COLO668 (cell line): Measurements from ENCODE around the gene MYO16.

ENCODE experiments used
- DNase-seq: peaks from one replicate; lab custom pipeline; 2025; ENCODE audit not compliant: unreplicated experiment; lab: John Stamatoyannopoulos, UW

The MYO16 gene

DNA sequence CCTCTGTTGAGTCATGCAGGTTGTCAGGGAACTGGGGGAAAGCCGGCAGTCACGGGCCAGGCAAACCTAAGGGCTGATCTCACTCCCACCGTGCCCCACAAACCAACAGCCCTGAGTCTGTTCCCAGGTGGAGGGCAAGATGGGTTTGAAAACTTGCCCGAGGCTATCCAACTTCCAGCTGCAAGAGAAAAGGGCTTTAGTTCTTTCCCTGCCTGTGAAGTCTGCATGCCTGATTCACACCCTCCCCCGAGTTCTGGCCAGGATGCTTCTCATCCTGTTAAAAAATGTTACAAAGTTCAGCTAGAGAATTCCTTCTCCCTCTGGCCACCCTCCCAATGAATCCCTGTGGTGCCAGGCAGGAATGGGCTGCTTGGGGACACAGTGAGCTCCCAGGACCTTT is 33.1 kb downstream of the MYO16 start:
- DNase-seq, result no peak

GRCh38 chr13:108663710-108664109 is 34.3 kb downstream of the MYO16 start:
- DNase-seq, result no peak

DNA sequence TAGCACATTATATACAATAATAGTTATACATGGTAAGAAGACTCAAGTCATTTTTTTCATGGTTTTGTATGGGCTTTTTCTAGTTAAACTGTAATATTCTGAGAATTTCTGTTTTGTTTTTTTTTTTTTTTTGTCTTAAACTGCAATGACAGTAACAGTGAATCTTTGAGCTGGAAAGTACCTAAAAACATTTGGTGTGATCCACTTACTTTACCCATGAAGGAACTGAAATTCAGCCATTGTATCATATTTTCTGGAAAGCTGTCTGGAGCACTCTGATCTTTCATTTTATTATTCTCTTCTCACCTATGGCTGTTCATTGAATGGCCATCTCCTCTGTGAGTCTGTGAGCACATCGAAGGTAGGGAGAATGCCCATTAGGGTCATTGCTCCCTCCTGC is 37.8 kb downstream of the MYO16 start:
- no peak for DNase-seq

- no peak for DNase-seq
These were observed 40.0 kb downstream of the MYO16 start for GRCh38 chr13:108669381-108669780.

- no peak for DNase-seq
These were observed 44.9 kb downstream of the MYO16 start for GRCh38 chr13:108674346-108674745.

- no peak for DNase-seq
These were observed 45.4 kb downstream of the MYO16 start for GRCh38 chr13:108674771-108675170.

DNA sequence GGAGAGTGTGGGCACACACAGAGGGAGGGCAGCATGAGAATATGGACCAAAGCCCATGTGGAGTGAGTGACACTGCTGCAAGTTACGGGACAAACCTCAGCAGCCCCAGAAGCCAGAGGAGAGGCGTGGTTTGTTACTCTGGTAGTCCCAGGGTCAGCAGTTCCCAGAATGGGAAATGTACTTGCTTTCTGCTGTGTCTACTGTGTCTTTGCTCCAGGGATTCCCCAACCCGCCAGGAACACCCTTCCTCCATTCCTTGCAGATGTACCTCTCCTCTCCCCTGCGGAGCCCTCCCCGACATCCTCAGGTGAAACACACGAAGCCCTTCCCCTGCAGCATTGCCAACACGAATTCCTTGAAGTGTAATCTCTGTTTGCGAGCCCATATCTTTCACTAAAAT is 47.2 kb downstream of the MYO16 start:
- no peak for DNase-seq

DNA sequence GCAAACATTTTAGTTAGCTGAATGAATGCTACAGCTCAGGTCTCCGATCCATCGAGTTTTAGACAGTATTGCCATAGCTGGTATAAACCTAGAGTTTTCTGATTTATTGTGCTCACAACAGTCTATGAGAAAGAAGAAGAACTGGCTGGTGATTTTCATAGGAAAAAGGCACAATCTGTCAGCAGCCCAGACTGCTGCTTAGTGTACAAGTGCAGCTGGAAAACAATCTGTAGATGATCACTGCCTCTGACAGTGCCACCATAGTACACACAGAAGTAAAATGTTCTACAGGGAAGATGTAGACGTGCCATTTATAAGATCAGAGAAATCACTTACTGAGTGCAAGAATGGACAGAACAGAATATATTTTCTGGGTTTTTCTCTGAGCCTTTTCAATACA is 48.4 kb downstream of the MYO16 start:
- DNase-seq, result no peak

- DNase-seq, result no peak
These were observed 50.6 kb downstream of the MYO16 start for GRCh38 chr13:108680011-108680410.

- no peak for DNase-seq
These were observed 52.7 kb downstream of the MYO16 start for GRCh38 chr13:108681986-108682575.

DNA sequence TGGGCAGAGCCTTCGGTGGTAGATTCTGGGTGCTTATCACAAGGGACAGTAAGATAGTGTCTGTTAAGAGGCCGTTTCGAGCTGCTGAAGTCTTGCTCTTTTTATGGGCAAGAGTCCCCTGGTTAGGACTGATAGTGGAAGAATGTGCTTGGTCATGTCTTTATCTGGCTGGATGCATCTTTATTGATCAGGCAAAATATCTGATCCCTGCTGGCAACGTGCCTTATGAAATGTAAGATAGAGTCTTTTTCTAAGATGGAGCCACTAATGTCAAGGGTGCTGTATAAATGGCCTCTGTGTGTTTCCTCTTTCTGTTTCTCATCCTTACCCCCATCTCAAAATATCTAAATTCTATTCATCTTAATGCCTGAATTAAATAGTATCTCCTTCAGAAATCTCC is 53.3 kb downstream of the MYO16 start:
- no peak for DNase-seq

- DNase-seq, result no peak
These were observed 56.6 kb downstream of the MYO16 start for GRCh38 chr13:108686027-108686426.

- no peak for DNase-seq
These were observed 61.3 kb downstream of the MYO16 start for GRCh38 chr13:108690726-108691125.

DNA sequence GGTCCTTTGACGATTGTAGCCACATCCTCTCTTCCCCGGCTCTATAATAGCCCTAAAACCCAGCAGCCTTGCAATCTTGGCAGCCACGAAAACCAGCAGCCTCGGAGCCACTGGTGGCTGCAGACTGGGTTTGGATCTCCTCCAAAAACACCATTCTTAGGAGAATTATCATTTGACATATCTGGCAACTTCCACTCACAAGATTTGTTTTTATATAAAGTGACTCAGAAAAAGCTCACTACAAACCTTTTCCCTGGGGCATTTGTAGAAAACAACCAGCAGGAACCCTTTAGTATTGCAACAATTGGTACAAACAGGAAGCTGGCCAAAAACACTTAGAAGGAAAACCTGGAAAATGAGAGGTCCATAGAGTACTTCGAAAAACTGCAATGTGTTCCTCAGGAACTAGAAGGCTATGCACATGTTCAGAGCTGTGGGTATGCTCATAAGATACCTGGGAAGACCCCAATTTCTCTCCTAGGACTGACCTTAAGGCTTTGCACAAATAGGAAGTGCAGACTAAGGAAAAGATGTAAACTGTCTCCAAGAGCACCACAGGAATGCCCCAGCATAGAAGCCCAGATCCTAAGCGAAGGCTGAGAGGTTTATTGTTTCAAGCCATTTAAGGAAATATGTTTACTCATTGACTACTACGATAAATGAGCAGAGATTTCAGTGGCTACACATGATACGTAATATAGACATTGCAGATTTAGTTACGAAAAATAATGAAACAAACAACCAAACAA is 71.2 kb downstream of the MYO16 start:
- DNase-seq, result no peak

GRCh38 chr13:108702171-108702570 is 72.8 kb downstream of the MYO16 start:
- DNase-seq, result no peak

GRCh38 chr13:108705031-108705430 is 75.6 kb downstream of the MYO16 start:
- no peak for DNase-seq

DNA sequence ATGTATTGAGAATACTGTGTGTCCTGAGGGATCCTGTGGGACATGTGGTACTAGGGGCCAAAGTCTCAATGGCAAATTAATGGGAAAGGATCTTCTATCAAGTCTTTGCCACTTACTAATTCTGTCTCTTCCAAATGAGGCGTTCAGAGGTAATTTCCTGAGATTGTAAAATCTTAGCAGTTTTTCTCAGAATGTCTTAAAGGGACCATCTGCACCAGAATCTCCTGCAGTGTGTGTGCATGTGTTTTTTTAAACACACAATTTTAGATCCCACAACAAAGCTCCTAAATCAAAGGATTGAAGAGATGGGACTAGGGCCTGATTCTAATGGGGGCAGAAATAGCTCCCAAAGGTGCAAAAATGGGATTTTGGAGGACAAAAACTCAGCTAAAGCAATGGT is 78.2 kb downstream of the MYO16 start:
- no peak for DNase-seq

DNA sequence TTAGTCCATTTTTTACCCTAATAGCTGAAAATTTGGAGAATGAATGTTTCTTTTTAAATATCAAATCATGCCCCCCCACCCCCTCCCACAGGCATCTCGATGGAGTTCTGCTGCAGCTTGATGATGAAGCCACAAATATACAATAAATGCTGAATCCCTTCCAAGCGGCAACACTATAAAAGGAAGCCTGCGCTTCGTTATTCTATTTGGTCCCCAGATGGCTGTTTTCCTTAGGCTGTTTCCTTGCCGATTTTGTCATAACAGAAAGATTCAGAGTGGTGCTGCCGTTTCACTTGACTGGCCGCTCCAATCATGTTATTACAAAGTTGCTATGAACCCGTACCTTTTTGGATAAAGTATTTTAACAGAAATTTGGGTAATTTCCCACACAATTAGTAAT is 79.5 kb downstream of the MYO16 start:
- DNase-seq, result no peak

GRCh38 chr13:108711386-108711785 is 82.0 kb downstream of the MYO16 start:
- no peak for DNase-seq

GRCh38 chr13:108725471-108725870 is 96.1 kb downstream of the MYO16 start:
- DNase-seq, result no peak

- DNase-seq, result no peak
These were observed 99.0 kb downstream of the MYO16 start for GRCh38 chr13:108728370-108728769.

DNA sequence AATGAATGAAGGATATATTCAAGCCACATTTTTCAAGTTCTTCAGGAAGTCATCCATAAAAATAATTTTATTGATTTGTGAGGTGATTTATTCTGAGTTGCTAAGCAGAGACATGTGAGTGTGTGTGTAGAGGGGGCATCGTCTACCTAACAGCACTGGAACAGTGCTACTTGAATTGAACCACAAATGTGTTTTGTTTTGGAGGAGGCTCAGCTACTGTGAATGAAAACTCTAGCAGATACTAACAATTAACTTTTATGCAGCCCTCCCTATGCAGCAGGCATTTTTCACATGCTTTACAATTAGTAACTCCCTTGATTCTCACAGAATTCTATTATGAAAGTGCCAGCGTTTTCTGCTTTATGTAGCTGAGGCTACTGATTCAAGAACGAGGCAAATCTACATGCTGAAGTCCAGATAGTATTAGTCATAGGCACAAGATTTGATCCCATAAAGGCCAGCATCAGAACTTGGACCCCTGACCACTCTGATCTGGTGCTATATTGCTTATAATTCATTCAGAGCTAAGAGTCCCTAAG is 103.7 kb downstream of the MYO16 start:
- DNase-seq, result no peak

- no peak for DNase-seq
These were observed 105.3 kb downstream of the MYO16 start for GRCh38 chr13:108734676-108735075.
